WTC11 (cell line): Measurements from ENCODE around the gene PPP6R1. TPM values are rescaled to one million over a fixed set of nuclear protein-coding genes. Genes with fewer than 3 reads are reported as not detected.

Experiments
- ATAC-seq: fragments of 200-7000 bp; cut with Tn5 transposase; 2 replicates; pipeline ENCODE4 v1.10.0; 2021; ENCODE audit warnings: mild to moderate bottlenecking, moderate library complexity
- CTCF ChIA-PET: fragments of 300-600 bp; sonication (Branson Sonifier 250); formaldehyde crosslinking; loops from one replicate; lab custom pipeline; 2021; ENCODE audit warnings: antibody characterized with exemption; lab: Charles Lee
- POLR2A ChIA-PET: fragments of 350-600 bp; sonication (Branson Sonifier 250); formaldehyde crosslinking; loops from one replicate; lab custom pipeline; 2021; ENCODE audit warnings: antibody characterized with exemption; lab: Charles Lee
- DNase-seq: peaks from one replicate; pipeline ENCODE4 v3.0.0; 2021; ENCODE audit warnings: low spot score
- H3K27ac Mint-ChIP-seq: 2 replicates; pipeline ENCODE4 v1.8.0; 2021; ENCODE audit warnings: mixed read lengths
- H3K27me3 Mint-ChIP-seq: 2 replicates; pipeline ENCODE4 v1.8.0; 2021; ENCODE audit warnings: low read depth, mild to moderate bottlenecking, moderate library complexity, mixed read lengths
- H3K36me3 Mint-ChIP-seq: 2 replicates; pipeline ENCODE4 v1.8.0; 2021; ENCODE audit warnings: mixed read lengths
- H3K4me1 Mint-ChIP-seq: 2 replicates; pipeline ENCODE4 v1.8.0; 2022; ENCODE audit warnings: mixed read lengths
- H3K4me3 Mint-ChIP-seq: 2 replicates; pipeline ENCODE4 v1.8.0; 2021; ENCODE audit warnings: mild to moderate bottlenecking, moderate library complexity, mixed read lengths
- H3K9me3 Mint-ChIP-seq: 2 replicates; pipeline ENCODE4 v1.8.0; 2021; ENCODE audit warnings: mixed read lengths
- ATF1 ChIP-seq: sonication (generic); formaldehyde crosslinking; IDR thresholded peaks from 2 replicates; pipeline ENCODE4 v1.8.1; 2023; ENCODE audit warnings: mild to moderate bottlenecking, moderate library complexity, missing genetic modification reagents
- CREB1 ChIP-seq: sonication (generic); formaldehyde crosslinking; IDR thresholded peaks from 2 replicates; pipeline ENCODE4 v1.8.0; 2023; ENCODE audit warnings: mild to moderate bottlenecking, missing genetic modification reagents
- E2F4 ChIP-seq: sonication (generic); formaldehyde crosslinking; IDR thresholded peaks from 2 replicates; pipeline ENCODE4 v1.8.1; 2022; ENCODE audit warnings: low read depth, mild to moderate bottlenecking, moderate library complexity, missing genetic modification reagents, borderline replicate concordance
- ESRRA ChIP-seq: sonication (generic); formaldehyde crosslinking; IDR thresholded peaks from 2 replicates; pipeline ENCODE4 v1.8.1; 2022; ENCODE audit warnings: mild to moderate bottlenecking, missing genetic modification reagents, borderline replicate concordance
- MYBL2 ChIP-seq: sonication (generic); formaldehyde crosslinking; IDR thresholded peaks from 2 replicates; pipeline ENCODE4 v1.8.1; 2023; ENCODE audit warnings: mild to moderate bottlenecking, moderate library complexity, missing genetic modification reagents
- NFYB ChIP-seq: sonication (generic); formaldehyde crosslinking; conservative IDR thresholded peaks from 2 replicates; pipeline ENCODE4 v1.8.0; 2022; ENCODE audit warnings: low read depth, missing genetic modification reagents
- NR1H2 ChIP-seq: sonication (generic); formaldehyde crosslinking; IDR thresholded peaks from 2 replicates; pipeline ENCODE4 v1.9.0; 2021; ENCODE audit warnings: mild to moderate bottlenecking, moderate library complexity, missing genetic modification reagents
- NR2C2 ChIP-seq: sonication (generic); formaldehyde crosslinking; IDR thresholded peaks from 2 replicates; pipeline ENCODE4 v1.8.0; 2022; ENCODE audit warnings: mild to moderate bottlenecking, missing genetic modification reagents
- NR3C1 ChIP-seq: sonication (generic); formaldehyde crosslinking; conservative IDR thresholded peaks from 2 replicates; pipeline ENCODE4 v1.8.1; 2023; ENCODE audit warnings: low read depth, mild to moderate bottlenecking, missing genetic modification reagents
- PRDM15 ChIP-seq: sonication (generic); formaldehyde crosslinking; IDR thresholded peaks from 2 replicates; pipeline ENCODE4 v1.8.0; 2022; ENCODE audit warnings: missing genetic modification reagents
- RELA ChIP-seq: sonication (generic); formaldehyde crosslinking; IDR thresholded peaks from 2 replicates; pipeline ENCODE4 v1.8.1; 2022; ENCODE audit warnings: missing genetic modification reagents, mild to moderate bottlenecking, borderline replicate concordance
- RORB ChIP-seq: fragments of 250-450 bp; sonication (Bioruptor Pico); IDR thresholded peaks from 2 replicates; pipeline ENCODE4 v1.9.0; 2021; ENCODE audit warnings: mild to moderate bottlenecking
- SMAD4 ChIP-seq: sonication (generic); formaldehyde crosslinking; IDR thresholded peaks from 2 replicates; pipeline ENCODE4 v1.8.0; 2022; ENCODE audit warnings: mild to moderate bottlenecking, missing genetic modification reagents
- TEAD1 ChIP-seq: sonication (generic); formaldehyde crosslinking; IDR thresholded peaks from 2 replicates; pipeline ENCODE4 v1.8.0; 2022; ENCODE audit warnings: mild to moderate bottlenecking, missing genetic modification reagents
- ZNF232 ChIP-seq: sonication (generic); formaldehyde crosslinking; IDR thresholded peaks from 2 replicates; pipeline ENCODE4 v1.8.0; 2022; ENCODE audit warnings: mild to moderate bottlenecking, missing genetic modification reagents
- ZNF396 ChIP-seq: fragments of 250-450 bp; sonication (Bioruptor Pico); IDR thresholded peaks from 2 replicates; pipeline ENCODE4 v1.8.0; 2021; ENCODE audit warnings: mild to moderate bottlenecking, moderate library complexity, borderline replicate concordance
- ZNF416 ChIP-seq: fragments of 250-450 bp; sonication (Bioruptor Pico); IDR thresholded peaks from 2 replicates; pipeline ENCODE4 v1.9.0; 2021; ENCODE audit warnings: mild to moderate bottlenecking, inconsistent platforms
- ZNF671 ChIP-seq: fragments of 250-450 bp; sonication (Bioruptor Pico); IDR thresholded peaks from 2 replicates; pipeline ENCODE4 v1.8.0; 2021; ENCODE audit warnings: mild to moderate bottlenecking
- total RNA-seq: library from RNA; stranded (reverse); gene quantifications from 3 replicates; pipeline ENCODE4 v1.2.3, GENCODE V29; 2021
- TF ChIP-seq, protein P1 (sequence below): sonication (generic); formaldehyde crosslinking; IDR thresholded peaks from 2 replicates; pipeline ENCODE4 v1.8.0; 2022; ENCODE audit warnings: mild to moderate bottlenecking, missing genetic modification reagents
- TF ChIP-seq, protein P2 (sequence below): sonication (generic); formaldehyde crosslinking; IDR thresholded peaks from 2 replicates; pipeline ENCODE4 v1.8.1; 2023; ENCODE audit warnings: mild to moderate bottlenecking, missing genetic modification reagents
- TF ChIP-seq, protein P3 (sequence below): sonication (generic); formaldehyde crosslinking; conservative IDR thresholded peaks from 2 replicates; pipeline ENCODE4 v1.8.1; 2022; ENCODE audit warnings: mild to moderate bottlenecking, missing genetic modification reagents
- TF ChIP-seq, protein P4 (sequence below): fragments of 250-450 bp; sonication (Bioruptor Pico); IDR thresholded peaks from 2 replicates; pipeline ENCODE4 v1.8.0; 2021; ENCODE audit warnings: mild to moderate bottlenecking

The PPP6R1 gene
- total RNA-seq, 1 experiment from 2014 or later, result 91.8 TPM

GRCh38 chr19:55256562-55257460, 2.0 kb downstream of the PPP6R1 start:
- no peaks in the 10 kb centered on the region for H3K36me3 Mint-ChIP-seq
- no peaks in the 10 kb centered on the region for H3K9me3 Mint-ChIP-seq
- peaks cover 52% of the 10 kb centered on the region for H3K4me1 Mint-ChIP-seq
- TF ChIP-seq NR3C1 (CRISPR knock-in tag) (no peak), RELA (no peak), PRDM15 (CRISPR knock-in tag) (no peak), ATF1 (no peak), CREB1 (no peak), RORB (CRISPR knock-in tag) (no peak), NR1H2 (CRISPR knock-in tag) (no peak), E2F4 (CRISPR knock-in tag) (no peak), TEAD1 (CRISPR knock-in tag) (no peak), ZNF416 (no peak), ESRRA (no peak)
- TF ChIP-seq, protein P1, sequence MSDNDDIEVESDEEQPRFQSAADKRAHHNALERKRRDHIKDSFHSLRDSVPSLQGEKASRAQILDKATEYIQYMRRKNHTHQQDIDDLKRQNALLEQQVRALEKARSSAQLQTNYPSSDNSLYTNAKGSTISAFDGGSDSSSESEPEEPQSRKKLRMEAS, result no peak
- TF ChIP-seq, protein P2, sequence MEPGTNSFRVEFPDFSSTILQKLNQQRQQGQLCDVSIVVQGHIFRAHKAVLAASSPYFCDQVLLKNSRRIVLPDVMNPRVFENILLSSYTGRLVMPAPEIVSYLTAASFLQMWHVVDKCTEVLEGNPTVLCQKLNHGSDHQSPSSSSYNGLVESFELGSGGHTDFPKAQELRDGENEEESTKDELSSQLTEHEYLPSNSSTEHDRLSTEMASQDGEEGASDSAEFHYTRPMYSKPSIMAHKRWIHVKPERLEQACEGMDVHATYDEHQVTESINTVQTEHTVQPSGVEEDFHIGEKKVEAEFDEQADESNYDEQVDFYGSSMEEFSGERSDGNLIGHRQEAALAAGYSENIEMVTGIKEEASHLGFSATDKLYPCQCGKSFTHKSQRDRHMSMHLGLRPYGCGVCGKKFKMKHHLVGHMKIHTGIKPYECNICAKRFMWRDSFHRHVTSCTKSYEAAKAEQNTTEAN (CRISPR knock-in tag), result no peak
- H3K4me3 Mint-ChIP-seq, result peak overlapping the region; percentile 95
- no peaks in the 10 kb centered on the region for H3K27me3 Mint-ChIP-seq
- ATAC-seq (no peak), DNase-seq (no peak)
- H3K27ac Mint-ChIP-seq, result peak overlapping the region; percentile 60; the same call in 1 of the 2 replicates
- POLR2A ChIA-PET, result interaction anchor here (0.6 kb wide), 1 partner anchor 23 kb away, joined by 3 read pairs; the partner anchor contains the start of gene HSPBP1
- CTCF ChIA-PET, result interaction anchor here (0.6 to 2.8 kb wide), 5 partner anchors 23 to 398 kb away, joined by 3 to 9 read pairs (median 3); partner anchors contain the start of genes HSPBP1 and TMEM238

DNA sequence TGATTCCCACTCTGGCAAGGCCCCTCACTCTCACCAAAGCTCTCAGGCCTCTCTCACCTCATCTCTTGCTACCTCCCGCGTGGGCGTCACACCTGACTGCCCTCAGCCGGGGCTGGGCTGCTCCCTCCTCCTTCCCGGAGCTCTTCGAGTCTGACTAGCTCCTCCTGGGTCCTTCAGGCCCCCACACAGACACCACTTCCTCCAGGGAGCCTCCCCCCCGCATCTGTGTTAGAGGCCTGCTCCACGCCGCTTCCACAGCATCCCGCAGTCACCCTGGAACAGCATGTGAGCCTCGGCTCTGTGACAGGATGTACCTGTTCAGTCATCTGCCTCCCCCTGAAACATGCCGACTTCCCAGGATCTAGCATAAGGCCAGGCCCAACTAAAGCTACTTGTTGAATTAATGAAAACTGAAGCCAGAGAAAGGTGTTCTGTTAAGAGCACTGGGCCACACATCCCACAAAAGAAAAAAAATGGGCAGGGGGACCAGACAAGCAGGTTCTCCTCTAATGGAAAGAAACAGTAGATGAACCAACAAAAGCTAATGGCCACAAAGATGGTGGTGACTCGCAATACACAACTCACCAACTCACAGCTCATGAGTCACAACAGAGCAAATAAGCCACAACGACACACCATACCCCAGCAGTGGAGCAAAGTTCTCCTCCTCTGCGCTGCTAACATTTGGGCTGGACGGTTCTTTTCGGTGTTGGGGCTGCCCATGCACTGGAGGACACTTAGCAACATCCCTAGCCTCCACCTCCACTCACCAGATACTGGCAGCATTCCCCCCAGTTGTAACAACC, 3.0 kb downstream of the PPP6R1 start:
- Mint-ChIP-seq H3K9me3 (no peaks in the 10 kb centered on the region), H3K27me3 (no peaks in the 10 kb centered on the region), H3K4me1 (peaks cover 52% of the 10 kb centered on the region), H3K27ac (peak overlapping the region; percentile 78), H3K36me3 (no peaks in the 10 kb centered on the region), H3K4me3 (peak overlapping the region; percentile 95)
- ChIA-PET CTCF (interaction anchor here (1.0 to 2.8 kb wide), 4 partner anchors 24 to 166 kb away, joined by 3 to 9 read pairs (median 6); partner anchors contain the start of genes HSPBP1 and TMEM238), POLR2A (interaction anchor here (1.2 kb wide), 1 partner anchor 84 kb away, joined by 4 read pairs; the partner anchor contains the start of gene KMT5C)
- DNase-seq (no peak), ATAC-seq (no peak)
- no peak for TF ChIP-seq NR2C2 (CRISPR knock-in tag)
- TF ChIP-seq ZNF671 (CRISPR knock-in tag), result no peak
- TF ChIP-seq, protein P3, sequence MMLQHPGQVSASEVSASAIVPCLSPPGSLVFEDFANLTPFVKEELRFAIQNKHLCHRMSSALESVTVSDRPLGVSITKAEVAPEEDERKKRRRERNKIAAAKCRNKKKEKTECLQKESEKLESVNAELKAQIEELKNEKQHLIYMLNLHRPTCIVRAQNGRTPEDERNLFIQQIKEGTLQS (CRISPR knock-in tag), result no peak
- no peak for TF ChIP-seq E2F4 (CRISPR knock-in tag)
- TF ChIP-seq SMAD4, result no peak
- no peak for TF ChIP-seq NFYB
- TF ChIP-seq ZNF232 (CRISPR knock-in tag), result no peak
- TF ChIP-seq MYBL2 (CRISPR knock-in tag), result no peak
- TF ChIP-seq, protein P4, sequence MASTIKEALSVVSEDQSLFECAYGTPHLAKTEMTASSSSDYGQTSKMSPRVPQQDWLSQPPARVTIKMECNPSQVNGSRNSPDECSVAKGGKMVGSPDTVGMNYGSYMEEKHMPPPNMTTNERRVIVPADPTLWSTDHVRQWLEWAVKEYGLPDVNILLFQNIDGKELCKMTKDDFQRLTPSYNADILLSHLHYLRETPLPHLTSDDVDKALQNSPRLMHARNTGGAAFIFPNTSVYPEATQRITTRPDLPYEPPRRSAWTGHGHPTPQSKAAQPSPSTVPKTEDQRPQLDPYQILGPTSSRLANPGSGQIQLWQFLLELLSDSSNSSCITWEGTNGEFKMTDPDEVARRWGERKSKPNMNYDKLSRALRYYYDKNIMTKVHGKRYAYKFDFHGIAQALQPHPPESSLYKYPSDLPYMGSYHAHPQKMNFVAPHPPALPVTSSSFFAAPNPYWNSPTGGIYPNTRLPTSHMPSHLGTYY (CRISPR knock-in tag), result no peak
- TF ChIP-seq ZNF396 (CRISPR knock-in tag), result no peak
